MM.1S (cell line): Measurements from ENCODE around the gene TBC1D7.

Source experiments
- CTCF ChIP-seq: fragments of 300-600 bp; sonication (generic); IDR thresholded peaks from 2 replicates; pipeline ENCODE4 v1.5.1; 2016; ENCODE audit warnings: antibody characterized with exemption, low read length, mixed read lengths
- EZH2 ChIP-seq: fragments of 300-600 bp; sonication (generic); optimal IDR thresholded peaks from 2 replicates; pipeline ENCODE3; 2017; ENCODE audit warnings: low read depth, mild to moderate bottlenecking, antibody characterized with exemption, low read length, mixed read lengths

- TF ChIP-seq CTCF (no peak), EZH2 (no peak)
Measured at GRCh38 chr6:13359287-13359686, 30.9 kb upstream of the TBC1D7 start.
